ENCODE measurements around the gene C9orf152.

C9orf152 gene

DNA sequence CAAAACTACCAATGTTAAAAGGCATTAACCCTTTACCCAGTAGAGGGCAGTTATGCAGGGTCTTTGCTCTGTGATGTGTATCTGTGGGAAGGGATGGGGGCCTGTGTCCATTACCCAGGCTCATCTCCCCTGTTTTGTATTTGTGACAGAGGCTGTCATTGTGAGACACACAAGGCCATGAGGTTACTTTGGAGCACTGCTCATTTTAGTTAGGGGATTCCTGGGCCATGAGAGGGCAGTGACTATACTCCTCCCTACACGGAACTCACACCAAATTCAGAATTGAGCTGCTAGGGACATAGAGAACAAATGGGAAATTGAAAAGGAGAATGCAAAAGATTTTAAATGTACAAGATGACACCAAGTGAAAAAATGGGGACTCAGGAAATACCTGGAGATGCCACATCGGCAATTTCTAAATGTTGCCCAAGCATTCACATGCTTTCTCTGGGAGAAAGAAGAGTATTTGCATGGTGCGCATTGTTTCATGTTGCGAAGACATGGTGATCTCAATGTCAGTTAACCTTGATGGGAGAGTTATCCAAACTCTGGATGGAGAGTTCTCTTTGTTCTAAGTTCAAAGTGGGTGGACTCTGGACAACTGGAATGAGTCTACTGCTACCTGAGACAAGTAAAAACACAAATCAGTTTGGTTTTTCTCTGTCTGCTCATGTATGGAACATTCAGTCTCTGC lies 32.5 kb downstream of the C9orf152 start:
- H3K9me3 ChIP-seq (ENCODE audit: insufficient read depth, low read depth, low read length) = no peaks in the 10 kb centered on the region
- peaks cover 6% of the 10 kb centered on the region for H3K4me1 ChIP-seq (ENCODE audit: insufficient read depth, low read length, poor library complexity, severe bottlenecking)
- peaks cover 4% of the 10 kb centered on the region; the same call in 1 of the 2 replicates for H3F3A ChIP-seq (ENCODE audit: low read depth)
- H3K9ac ChIP-seq (ENCODE audit: low read depth, low read length, poor library complexity, severe bottlenecking) = no peak overlapping the region
- TF ChIP-seq EZH2phosphoT487 (IDR thresholded peaks at IDR 0.05; ENCODE audit: borderline replicate concordance) = no peak
- H3K79me2 ChIP-seq (ENCODE audit: insufficient read depth, low read length) = peaks cover 4% of the 10 kb centered on the region; the same call in 1 of the 2 replicates
- no peak overlapping the region for H3K4me2 ChIP-seq (ENCODE audit: low read depth, low read length, poor library complexity, severe bottlenecking)
- no peaks in the 10 kb centered on the region for H3K9me2 ChIP-seq (replicated peaks; ENCODE audit: low read depth, low read length)
- H4K20me1 ChIP-seq (ENCODE audit: insufficient read depth, low read length, poor library complexity, severe bottlenecking) = no peaks in the 10 kb centered on the region
- no peak overlapping the region for H2AFZ ChIP-seq (ENCODE audit: low read length)
- no peaks in the 10 kb centered on the region for H3K27me3 ChIP-seq (ENCODE audit: insufficient read depth, low read length, poor library complexity, severe bottlenecking)
- peaks cover 22% of the 10 kb centered on the region for H3K36me3 ChIP-seq (ENCODE audit: insufficient read depth, low read length)
- no peak overlapping the region for H3K4me3 ChIP-seq (ENCODE audit: low read length, poor library complexity, severe bottlenecking)

DNA sequence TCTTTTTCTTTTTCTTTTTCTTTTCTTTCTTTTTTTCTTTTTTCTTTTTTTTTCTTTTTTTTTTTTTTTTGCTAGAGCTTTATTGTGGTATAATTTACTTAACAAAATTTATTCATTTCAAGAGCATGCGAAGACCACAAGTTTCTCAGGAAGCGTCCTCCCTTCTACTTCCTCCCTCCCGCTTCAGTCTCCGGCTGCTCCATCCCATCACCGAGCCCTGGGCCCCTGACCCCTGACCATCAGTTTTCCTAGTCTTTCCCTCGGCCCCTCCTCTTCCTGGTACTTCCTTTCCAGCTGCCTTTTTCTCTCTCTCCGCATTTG lies 34.7 kb downstream of the C9orf152 start:
- H3K4me2 ChIP-seq (ENCODE audit: low read depth, low read length, poor library complexity, severe bottlenecking) = no peak overlapping the region
- H3K9ac ChIP-seq (ENCODE audit: low read depth, low read length, poor library complexity, severe bottlenecking) = no peak overlapping the region
- TF ChIP-seq EZH2phosphoT487 (IDR thresholded peaks at IDR 0.05; ENCODE audit: borderline replicate concordance) = no peak
- TF ChIP-seq, protein P1, sequence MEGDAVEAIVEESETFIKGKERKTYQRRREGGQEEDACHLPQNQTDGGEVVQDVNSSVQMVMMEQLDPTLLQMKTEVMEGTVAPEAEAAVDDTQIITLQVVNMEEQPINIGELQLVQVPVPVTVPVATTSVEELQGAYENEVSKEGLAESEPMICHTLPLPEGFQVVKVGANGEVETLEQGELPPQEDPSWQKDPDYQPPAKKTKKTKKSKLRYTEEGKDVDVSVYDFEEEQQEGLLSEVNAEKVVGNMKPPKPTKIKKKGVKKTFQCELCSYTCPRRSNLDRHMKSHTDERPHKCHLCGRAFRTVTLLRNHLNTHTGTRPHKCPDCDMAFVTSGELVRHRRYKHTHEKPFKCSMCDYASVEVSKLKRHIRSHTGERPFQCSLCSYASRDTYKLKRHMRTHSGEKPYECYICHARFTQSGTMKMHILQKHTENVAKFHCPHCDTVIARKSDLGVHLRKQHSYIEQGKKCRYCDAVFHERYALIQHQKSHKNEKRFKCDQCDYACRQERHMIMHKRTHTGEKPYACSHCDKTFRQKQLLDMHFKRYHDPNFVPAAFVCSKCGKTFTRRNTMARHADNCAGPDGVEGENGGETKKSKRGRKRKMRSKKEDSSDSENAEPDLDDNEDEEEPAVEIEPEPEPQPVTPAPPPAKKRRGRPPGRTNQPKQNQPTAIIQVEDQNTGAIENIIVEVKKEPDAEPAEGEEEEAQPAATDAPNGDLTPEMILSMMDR (conservative IDR thresholded peaks at IDR 0.05; ENCODE audit: low read length) = no peak

DNA sequence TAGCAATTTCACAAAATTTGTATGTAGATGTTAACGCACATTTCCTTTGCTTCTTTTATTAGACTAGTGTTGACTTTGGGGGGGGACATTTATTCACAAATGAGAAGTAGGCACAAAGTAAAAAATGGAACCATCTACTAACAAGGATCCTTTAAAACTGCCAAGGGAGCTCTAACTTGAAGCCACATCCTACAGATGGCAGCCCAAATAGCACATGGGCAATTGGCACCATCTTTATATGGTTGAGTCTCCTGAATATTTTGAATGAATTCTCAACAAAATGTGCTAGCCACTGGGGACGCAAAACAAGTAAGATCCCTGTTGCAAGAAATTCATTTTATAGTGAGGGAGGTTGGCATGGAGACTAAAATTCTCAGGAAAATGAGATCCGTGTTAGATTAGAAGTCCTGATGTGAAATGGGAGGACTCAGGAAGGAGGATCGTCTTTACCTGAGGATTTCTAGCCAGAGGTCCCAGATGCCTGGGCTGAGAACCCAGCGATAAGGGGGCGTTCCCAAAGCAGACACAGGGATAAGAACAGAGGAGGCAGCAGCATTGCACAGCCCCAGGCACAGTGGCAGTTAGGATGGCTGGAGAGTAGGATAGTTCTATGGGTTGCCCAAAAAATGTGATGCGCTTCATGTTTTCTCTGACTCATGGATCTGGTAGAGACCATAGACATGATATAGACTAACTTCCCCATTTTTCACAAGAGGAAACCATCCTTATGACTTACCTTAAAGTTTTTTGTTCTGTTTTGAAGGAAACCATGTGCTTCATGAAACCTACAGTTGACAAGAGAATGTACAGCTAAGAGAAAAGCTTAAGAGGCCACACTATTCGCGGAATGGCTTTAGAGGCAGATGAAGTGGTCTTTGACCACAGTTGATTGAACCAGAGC lies 37.4 kb downstream of the C9orf152 start:
- no peak overlapping the region for H2AFZ ChIP-seq (ENCODE audit: low read length)
- H3F3A ChIP-seq (ENCODE audit: low read depth) = peaks cover 4% of the 10 kb centered on the region; the same call in 1 of the 2 replicates
- no peak overlapping the region for H3K9ac ChIP-seq (ENCODE audit: low read depth, low read length, poor library complexity, severe bottlenecking)
- TF ChIP-seq, protein P1 (conservative IDR thresholded peaks at IDR 0.05; ENCODE audit: low read length) = no peak
- TF ChIP-seq EZH2phosphoT487 (IDR thresholded peaks at IDR 0.05; ENCODE audit: borderline replicate concordance) = no peak
- no peak overlapping the region for H3K4me3 ChIP-seq (ENCODE audit: low read length, poor library complexity, severe bottlenecking)
- no peaks in the 10 kb centered on the region for H3K27me3 ChIP-seq (ENCODE audit: insufficient read depth, low read length, poor library complexity, severe bottlenecking)
- H3K79me2 ChIP-seq (ENCODE audit: insufficient read depth, low read length) = peaks cover 51% of the 10 kb centered on the region
- peaks cover 8% of the 10 kb centered on the region for H3K4me1 ChIP-seq (ENCODE audit: insufficient read depth, low read length, poor library complexity, severe bottlenecking)
- H3K36me3 ChIP-seq (ENCODE audit: insufficient read depth, low read length) = peaks cover 60% of the 10 kb centered on the region
- H3K9me3 ChIP-seq (ENCODE audit: insufficient read depth, low read depth, low read length) = no peaks in the 10 kb centered on the region
- H4K20me1 ChIP-seq (ENCODE audit: insufficient read depth, low read length, poor library complexity, severe bottlenecking) = peaks cover 2% of the 10 kb centered on the region
- H3K4me2 ChIP-seq (ENCODE audit: low read depth, low read length, poor library complexity, severe bottlenecking) = no peak overlapping the region
- H3K9me2 ChIP-seq (replicated peaks; ENCODE audit: low read depth, low read length) = no peaks in the 10 kb centered on the region

More for the DNA sequence above, 34.7 kb downstream of the C9orf152 start:
- Histone ChIP-seq H2AFZ (ENCODE audit: low read length) (no peak overlapping the region), H3F3A (ENCODE audit: low read depth) (peaks cover 4% of the 10 kb centered on the region; the same call in 1 of the 2 replicates), H3K9me2 (replicated peaks; ENCODE audit: low read depth, low read length) (no peaks in the 10 kb centered on the region), H3K27me3 (ENCODE audit: insufficient read depth, low read length, poor library complexity, severe bottlenecking) (no peaks in the 10 kb centered on the region), H3K4me1 (ENCODE audit: insufficient read depth, low read length, poor library complexity, severe bottlenecking) (peaks cover 6% of the 10 kb centered on the region), H3K36me3 (ENCODE audit: insufficient read depth, low read length) (peaks cover 44% of the 10 kb centered on the region), H3K9me3 (ENCODE audit: insufficient read depth, low read depth, low read length) (no peaks in the 10 kb centered on the region), H3K4me3 (ENCODE audit: low read length, poor library complexity, severe bottlenecking) (no peak overlapping the region), H3K79me2 (ENCODE audit: insufficient read depth, low read length) (peaks cover 25% of the 10 kb centered on the region), H4K20me1 (ENCODE audit: insufficient read depth, low read length, poor library complexity, severe bottlenecking) (no peaks in the 10 kb centered on the region)

All from Loucy (cell line).